Stimulated activated CD8-positive, alpha-beta memory T cell treated with anti-CD3 and anti-CD28 coated beads, Interleukin-2, amount 100 ng/mL, for 48 hours (primary cell): Measurements from ENCODE around the gene ARHGEF17.

Experiments used
- DNase-seq, 2 donors: peaks; one replicate each; pipeline ENCODE4 v3.0.0-alpha.2; 2020; ENCODE audit warnings: low read depth in 2 of 2

Gene ARHGEF17

GRCh38 chr11:73406619-73407018, 98.5 kb downstream of the ARHGEF17 start:
- no peak for DNase-seq

DNA sequence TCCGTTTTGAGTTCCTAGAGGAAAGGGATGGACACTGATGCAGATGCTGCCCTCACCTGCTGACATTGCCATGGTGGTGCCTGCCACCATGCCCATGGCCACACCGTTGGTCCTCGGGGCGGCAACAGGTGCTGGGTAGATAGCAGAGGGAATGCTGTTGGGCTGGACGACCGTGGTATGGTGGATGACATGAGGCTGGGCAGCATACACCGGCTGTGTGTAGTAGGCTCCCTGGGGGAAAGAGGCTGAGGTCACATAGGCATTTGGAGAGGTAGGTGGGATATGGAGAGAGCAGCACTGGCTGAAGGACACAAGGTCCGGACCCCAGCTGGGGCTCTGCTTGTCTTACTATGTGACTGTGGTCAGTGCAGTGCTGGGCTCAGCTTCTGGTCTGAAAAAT, 101.4 kb downstream of the ARHGEF17 start:
- no peak for DNase-seq

DNA sequence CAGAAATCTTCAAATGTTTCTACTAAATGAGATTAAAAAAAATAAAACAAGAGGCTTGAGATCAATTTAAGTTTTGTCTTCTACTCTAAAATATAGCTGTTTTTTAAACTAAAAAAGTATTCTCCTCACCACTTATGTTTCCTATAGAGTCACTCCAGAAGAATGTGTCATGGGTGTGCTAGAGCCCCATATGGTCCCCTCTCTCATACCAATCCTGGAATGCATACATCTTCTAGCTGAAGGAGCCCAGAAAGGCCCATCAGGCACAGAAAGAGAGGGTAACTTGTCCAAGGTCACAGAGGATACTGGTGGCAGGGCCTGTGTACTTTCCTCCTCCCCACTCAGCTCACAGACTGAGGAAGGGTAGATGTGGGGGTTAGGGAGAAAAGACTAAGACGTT, 102.6 kb downstream of the ARHGEF17 start:
- DNase-seq: no peak

- DNase-seq: no peak
These were observed 103.0 kb downstream of the ARHGEF17 start for GRCh38 chr11:73411031-73411430.

DNA sequence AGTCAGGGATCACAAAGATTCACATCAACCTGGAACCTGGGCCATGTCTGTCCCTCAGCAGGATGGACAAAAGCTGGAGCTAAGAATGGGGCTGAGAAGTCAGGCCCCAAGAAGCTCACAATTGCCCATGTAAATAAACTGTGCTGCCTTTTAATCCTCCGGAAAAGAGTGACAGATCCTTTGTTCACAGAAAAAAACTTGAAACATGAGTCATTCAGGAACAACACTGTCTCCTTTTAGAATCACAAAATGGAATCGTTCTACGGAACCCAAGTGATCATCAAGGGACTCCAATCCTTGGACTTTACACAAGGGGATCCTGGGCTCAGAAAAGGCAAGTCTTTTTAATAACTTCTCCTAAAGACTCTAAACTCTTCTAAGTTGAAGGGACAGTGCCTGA, 104.2 kb downstream of the ARHGEF17 start:
- DNase-seq: no peak

DNA sequence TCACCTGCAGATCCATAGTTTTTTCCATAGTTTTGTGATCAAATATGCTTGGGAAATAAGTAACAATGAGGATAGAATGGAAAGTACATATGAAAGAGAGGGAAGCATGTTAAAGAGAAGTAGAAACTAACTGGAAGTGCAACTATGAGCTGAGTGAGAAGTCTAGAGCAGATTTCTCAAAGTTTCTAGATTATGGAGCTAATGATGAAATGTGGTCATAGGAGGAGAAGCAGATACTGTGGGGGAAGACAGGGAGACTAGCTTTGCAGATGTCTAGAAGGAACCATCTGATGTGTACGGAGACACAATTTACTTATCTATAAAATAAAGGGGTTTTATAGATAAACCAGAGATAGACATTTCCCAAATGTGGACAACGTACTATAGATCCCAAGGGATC, 105.2 kb downstream of the ARHGEF17 start:
- no peak for DNase-seq

GRCh38 chr11:73414977-73415651, 107.0 kb downstream of the ARHGEF17 start:
- DNase-seq: no peak

GRCh38 chr11:73415854-73416615, 108.0 kb downstream of the ARHGEF17 start:
- no peak for DNase-seq

DNA sequence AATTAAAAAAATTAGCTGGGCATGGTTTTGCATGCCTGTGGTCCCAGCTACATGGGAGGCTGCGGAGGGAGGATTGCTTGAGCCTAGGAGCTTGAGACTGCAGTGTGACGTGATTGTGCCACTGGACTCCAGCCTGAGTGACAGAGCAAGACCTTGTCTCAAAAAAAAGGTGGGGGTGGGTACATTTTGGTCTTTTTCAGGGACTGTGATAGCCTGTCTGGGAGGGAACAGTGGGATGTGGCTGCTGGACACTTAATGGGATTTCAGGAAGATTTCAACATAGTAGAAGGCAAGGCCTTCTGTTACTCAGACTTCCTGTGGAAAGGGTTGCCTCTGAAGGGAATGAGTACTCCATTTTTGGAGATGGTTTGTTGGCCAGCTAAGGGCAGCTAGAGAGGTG, 108.7 kb downstream of the ARHGEF17 start:
- DNase-seq: no peak
